GM18873 (cell line): ENCODE measurements around the gene LRRC53.

Experiments used
- ATAC-seq: cut with Tn5 transposase; IDR thresholded peaks from one replicate; pipeline ENCODE4 v1.9.1; 2021; ENCODE audit warnings: mild to moderate bottlenecking, moderate library complexity, moderate number of reproducible peaks; ENCODE audit not compliant: unreplicated experiment, low FRiP score

LRRC53 gene

GRCh38 chr1:74453277-74453676, 59.1 kb downstream of the LRRC53 start:
- no peak for ATAC-seq

DNA sequence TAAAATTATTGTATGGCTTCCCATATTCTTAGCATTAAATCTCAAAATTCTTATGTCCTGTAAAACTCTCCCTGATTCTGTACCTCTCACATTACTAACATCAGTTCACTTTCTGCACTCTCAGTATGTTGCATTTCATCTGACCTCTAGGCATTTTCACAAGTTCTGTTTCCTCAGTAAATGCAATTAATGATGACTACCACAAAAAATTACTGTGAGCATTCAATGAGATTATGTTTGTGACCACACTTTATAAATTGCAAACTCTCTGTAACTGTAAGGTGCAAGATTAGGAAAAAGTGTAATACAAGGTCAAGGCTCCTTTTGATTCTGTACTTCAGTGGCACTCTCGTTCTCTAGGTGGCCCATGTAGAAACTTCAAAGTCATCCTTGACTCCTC, 60.4 kb downstream of the LRRC53 start:
- no peak for ATAC-seq

DNA sequence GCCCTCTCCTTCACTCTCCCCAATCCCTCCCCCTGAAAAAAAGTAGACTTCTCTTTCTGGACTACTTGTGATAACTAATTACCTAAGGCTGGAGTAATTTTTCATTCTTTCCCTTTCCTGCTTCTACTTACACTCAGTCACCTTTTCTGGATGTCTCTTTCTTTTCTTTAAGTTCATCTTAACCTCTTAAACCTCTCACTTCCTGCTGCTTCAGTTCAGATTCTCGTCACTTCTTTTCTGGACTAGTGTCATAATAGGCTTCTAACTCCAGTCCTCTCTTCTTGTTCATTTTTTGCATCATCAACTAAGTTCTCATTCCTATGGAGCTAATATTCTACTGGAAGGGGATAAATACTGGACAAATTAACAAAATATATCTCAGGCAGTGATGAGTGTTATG, 75.4 kb downstream of the LRRC53 start:
- no peak for ATAC-seq

DNA sequence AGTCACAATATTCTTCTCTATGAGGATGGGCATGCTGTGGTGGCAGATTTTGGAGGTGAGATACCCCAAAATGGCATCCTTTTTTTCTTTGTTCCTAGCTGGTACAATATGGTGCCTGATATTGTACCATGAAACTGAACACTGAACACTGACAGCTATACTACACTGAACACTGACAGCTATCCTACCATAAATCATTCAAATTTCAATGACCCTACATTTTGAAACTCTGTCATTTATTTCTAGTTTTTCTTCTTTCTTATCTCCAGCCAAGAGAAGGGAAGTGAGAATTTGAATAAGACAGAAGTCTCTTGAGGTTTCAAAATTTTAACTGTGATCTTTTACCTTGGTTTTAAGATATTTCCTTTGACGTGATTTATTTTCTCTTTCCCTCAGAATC, 76.3 kb downstream of the LRRC53 start:
- ATAC-seq = no peak

DNA sequence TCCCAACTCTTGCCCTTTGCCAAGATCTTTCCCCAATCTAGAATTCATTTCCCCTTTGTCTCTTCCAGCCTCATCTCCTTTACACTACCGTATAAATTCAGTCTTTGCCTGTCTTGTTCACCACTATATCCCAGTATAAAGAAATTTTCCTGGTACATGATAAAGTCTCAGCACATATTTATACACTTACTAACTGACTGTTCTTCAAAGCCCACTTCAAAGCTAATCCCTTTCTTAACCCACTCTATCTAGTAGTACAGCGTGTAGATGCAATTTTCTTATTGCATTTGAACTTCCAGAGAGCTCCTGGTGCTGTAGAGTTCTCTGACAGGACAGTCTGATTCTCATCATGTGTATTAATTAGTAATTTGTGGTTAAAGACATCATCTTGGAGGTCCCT, 78.1 kb downstream of the LRRC53 start:
- ATAC-seq = no peak

- ATAC-seq = no peak
Observed at GRCh38 chr1:74432325-74432724, 80.1 kb downstream of the LRRC53 start.

- no peak for ATAC-seq
Observed at GRCh38 chr1:74431531-74431930, 80.9 kb downstream of the LRRC53 start.

DNA sequence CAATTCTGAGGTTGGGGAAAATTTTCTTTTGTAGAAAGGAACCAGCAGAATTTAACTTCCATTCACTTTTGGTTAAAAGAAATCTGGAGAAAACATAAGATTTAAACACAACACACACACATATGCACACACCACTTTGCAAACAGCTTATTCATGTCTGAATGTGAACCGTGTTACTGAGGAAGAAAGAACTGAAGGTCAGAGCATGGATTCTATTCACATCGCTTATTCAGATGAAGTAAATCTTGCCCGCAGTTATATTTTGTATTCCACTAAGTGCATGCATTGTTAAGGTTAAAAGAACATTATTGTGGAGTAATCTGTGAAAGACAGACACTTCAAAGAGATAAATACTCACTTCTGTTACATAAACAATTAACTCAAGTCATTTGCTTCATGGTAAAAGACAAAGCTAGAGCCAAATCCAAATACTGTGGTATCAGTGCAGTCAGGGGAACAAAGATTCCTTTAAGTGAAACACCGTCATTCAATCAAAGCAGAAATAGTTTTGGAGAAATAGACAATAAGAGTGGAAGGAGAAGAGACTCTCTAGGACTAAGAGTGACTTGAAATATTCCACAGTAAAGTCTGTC, 82.0 kb downstream of the LRRC53 start:
- no peak for ATAC-seq

- ATAC-seq = no peak
Observed at GRCh38 chr1:74429580-74429979, 82.8 kb downstream of the LRRC53 start.

- no peak for ATAC-seq
Observed at GRCh38 chr1:74427681-74428080, 84.7 kb downstream of the LRRC53 start.

DNA sequence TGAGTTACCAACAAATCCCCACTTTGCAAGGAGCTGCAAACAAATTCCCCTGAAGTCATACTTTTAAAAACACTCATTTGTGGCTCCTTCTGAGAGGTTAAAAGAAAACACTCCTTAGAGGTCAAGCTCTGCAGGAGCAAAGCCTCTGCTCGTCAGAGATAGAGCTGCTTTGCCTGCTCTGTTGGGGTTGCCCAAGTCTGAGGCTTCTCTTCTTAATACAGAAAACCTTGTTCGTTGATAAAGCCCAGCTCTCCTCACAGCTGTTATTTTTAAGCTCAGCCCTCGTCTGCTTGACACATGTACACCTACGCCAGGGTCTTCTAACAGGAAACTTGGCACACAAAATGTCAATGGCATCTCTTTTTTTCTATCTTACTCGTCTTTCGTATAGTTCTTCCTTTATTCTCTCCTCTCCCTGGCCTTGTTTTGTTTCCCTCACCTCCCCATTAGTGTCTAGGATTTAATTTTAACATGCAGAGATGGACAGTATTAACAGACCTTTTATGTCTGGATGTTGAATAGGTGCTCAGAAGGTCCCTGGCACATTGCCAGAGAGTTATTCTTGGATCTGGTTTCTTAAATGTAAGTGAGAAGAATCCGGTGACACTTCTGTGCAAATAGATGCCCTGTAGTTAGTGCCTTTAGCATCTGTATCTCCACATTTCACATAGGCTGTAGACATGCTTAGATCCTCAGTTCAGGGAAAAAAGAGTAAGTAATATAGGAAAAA, 86.0 kb downstream of the LRRC53 start:
- ATAC-seq = no peak

GRCh38 chr1:74425676-74426075, 86.7 kb downstream of the LRRC53 start:
- ATAC-seq = no peak

- no peak for ATAC-seq
Observed at GRCh38 chr1:74423471-74423870, 88.9 kb downstream of the LRRC53 start.

DNA sequence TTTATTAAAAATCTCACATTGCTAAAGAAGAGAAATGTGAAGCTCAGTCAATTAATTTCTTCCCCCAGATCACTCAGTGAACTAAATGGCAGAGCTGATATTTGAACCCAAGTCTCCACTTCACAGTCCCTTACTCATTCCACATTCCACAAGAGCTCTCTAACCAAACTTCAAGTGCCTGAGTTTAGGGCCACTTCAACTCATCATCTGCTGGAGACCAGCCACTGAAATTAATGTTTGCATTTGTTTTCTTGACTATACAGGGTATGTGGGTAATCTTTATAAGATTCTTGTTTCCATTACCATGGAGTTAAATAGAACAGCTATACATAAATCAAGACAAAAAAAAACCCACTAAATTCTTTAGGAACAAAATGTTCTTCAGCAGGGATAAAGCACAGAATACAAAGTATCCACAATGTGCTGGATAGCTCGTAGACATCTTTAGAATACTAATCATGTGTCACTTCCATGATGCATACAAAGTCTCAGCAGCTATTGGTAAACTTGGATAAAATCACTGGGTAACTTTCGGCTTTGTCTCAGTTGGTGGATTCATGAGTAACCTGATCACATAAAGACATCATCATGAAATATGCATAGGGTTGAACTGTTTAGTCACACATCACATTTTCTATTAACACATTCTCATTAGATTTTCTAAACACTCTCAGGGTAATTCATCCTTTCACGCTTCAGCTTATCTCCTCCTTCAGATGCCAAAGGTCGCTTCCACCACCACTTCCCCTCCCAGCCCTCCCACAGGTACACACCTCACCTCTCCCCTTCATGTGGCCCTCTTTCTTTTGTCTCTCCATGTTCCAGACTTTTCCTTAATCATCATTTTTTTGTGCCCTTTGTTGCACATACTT, 89.8 kb downstream of the LRRC53 start:
- ATAC-seq = no peak

- no peak for ATAC-seq
Observed at GRCh38 chr1:74420467-74420866, 91.9 kb downstream of the LRRC53 start.
